ENCODE data around the gene PAQR4.

PAQR4 gene

DNA sequence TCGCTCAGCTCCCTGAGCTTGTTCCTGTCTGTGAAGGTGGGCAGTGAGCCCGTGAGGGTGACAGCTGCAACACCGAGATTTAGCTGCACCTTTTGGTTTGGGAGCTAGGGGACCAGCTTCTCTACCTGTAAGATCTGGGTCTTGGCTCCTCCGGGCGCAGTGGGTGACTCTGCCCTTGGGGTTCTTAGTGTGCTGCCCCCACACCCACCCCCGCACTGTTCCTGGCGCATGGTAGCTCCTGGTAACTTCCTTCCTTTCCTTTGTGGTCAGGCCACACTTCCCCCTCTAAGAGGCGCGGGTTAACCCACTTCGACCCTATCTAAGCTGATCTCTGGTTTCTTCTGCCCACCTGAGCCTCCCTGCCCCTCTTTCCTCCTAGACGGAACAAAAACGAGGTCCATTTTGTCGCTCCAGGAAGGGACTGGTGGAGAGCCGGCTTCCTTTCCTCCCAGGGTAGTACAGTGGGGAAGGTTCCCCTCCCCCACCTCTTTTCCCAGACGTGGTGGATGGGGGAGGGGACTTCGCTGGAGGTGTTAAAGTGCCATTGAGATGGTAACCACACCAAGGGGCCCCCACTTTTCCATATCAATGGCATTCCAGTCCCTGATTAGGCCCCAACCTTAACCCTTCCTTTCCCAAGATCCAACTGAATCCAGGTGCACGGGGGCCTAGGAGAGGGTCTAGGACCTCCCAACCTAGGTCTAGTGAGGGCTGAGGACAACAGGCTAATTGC is 39.0 kb downstream of the PAQR4 start:
- no peak for DNase-seq

DNA sequence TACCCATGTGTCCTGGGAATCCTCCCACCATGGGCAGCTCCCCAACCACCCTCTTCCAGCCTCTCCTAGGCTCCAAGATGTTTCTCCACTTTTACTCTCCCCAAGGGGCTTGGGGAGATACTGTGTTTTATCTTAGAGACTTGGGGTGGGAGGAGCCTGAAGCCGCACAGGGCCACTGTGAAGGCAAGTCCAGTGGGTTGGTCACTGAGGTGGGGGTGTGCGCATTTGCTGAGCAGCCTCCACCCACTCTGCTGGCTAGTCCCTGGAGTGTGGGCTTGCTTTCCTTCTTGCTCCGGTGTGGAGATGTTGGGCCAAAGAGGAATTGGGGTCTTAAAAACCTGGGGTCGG is 39.5 kb downstream of the PAQR4 start:
- no peak for DNase-seq

DNA sequence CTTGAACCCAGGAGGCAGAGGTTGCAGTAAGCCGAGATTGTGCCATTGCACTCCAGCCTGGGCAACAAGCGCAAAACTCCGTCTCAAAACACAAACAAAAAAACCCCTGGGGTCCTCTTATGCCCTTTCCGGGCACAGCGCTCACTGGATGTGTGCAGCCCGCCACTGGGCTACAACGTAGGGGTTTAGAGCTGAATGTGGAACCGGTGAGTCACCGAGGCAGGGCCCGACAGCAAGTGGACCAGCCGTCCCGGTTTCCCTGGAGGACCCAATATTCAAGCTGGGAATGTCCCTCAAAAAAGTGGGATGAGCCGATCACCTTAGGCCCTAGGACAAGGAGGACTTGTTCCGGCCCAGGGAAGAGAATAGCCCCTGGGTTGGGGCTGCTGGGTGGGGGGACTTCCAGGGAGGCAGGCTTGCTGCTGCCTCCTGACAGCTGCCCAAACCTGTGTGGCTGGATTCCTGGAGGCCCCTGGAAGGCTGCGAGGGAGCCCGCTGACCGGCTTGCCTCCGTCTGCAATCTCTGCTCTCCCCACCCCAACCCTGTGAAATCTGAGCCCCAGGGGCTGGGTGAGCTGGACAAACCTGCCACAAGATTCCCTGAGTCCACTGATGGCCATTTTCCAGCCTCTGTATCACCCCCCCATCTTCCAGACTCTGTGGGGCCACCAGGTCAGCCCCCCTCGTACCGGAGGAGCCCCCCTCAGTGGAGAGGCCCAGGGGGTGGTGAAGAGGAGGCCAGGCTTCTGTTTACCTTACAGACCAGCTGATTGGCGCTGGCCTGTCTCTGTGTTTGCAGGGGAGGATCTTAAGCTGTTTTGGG is 40.6 kb downstream of the PAQR4 start:
- DNase-seq, result no peak

DNA sequence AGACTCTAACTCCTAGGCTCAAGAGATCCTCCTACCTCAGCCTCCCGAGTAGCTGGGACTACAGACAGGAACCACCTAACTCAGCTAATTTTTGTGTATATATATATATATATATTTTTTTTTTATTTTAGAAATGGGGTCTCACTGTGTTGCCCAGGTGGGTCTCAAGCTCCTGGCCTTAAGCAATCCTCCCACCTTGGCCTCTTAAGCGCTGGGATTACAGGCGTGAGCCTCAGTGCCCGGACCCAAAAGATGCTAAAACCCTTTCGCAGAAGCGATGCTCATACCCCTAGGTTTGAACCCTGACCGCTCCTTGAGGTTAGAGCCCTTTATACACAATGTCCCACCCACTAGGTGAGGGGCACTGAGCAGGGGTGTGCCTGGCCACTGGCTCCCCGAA is 41.4 kb downstream of the PAQR4 start:
- DNase-seq, result no peak

DNA sequence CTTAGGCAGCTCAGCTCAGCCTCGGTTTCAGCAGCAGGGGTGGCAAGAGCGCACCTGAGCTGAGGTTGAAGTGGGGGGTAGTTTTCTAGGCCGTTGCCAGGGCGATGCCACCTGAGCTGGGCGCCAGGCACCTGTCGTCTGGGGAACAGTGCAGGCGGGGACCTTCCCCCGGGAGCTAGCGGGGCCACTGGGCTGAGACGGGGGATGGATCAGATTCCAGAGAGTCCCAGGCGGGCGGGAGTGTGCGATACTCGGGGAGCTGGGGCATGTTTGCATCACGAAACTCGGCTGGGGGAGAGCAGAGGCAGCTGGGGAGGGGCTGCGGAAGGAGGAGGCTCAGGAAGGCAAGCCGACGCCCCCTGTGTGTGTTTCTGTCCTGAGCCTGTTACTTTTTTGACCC is 43.1 kb downstream of the PAQR4 start:
- peak in 1 of 2 experiments; percentile 45 for DNase-seq

DNA sequence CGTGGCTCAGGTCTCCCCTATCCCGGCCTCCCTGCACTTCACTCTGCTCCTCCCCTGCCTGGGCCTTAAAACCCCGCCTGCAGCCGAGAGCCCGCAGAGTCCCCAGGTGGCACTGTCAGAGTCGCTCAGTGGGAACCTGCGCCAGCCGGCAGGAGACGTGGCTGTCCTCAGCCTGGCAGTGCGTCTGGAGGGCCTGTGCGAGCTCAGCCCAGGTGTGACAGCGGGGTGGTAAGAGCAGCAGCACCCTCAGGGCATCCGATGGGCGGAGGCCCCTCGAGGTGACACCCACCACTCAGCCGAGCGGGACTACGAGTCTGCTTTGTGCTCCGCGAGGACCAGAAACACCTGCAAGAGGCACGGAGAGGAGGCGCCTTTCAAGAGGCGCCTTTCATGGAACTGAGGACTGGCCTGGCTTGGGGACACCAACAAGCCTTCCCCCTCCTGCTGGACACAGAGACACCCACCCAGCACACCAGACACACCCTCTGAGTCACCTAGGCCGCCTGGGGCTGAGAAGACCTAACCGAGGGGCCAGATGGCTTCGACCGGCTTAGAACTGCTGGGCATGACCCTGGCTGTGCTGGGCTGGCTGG is 43.8 kb downstream of the PAQR4 start, which contains the start of gene CLDN9:
Gene CLDN9, plus strand, starts transcription at position 96 of the 593 bp plus-strand sequence. Its CDS starts 440 bp downstream, at position 536.
- peak; percentile 16 to 53 for DNase-seq

DNA sequence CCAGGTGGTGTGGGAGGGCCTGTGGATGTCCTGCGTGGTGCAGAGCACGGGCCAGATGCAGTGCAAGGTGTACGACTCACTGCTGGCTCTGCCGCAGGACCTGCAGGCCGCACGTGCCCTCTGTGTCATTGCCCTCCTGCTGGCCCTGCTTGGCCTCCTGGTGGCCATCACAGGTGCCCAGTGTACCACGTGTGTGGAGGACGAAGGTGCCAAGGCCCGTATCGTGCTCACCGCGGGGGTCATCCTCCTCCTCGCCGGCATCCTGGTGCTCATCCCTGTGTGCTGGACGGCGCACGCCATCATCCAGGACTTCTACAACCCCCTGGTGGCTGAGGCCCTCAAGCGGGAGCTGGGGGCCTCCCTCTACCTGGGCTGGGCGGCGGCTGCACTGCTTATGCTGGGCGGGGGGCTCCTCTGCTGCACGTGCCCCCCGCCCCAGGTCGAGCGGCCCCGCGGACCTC is 44.4 kb downstream of the PAQR4 start:
- no peak for DNase-seq

DNA sequence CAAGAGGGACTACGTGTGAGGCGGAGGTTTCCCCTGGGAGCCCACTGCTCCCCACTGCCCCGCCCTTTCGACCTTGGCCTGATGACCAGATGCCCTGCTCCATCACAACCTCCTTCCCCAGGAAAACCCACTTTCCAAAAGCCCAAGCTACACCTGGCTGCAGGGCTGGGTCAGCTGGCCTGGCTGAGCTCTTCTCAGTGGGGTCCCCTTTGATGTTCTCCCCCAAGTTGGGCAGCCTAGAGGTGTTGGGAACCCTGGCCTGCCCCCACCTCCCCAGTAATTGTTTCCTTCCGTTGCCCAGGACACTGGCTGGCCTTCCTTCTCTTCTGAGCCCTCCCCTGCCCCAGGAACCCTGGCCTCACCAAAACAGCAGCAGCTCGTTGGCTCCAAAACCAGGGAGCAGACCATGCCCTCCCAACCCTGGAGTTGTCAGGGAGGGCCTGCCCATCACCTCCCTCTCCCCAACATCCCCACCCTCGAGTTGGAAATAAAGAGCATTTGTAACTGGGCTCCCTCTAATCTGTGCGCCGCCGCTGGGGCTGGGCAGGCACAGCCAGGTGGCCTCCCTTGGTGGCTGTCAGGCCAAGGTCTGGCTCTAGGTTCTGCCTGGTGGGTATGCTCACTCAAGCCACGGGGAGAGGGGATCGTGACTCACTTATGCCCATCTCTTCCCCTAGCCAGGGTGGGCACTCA is 45.0 kb downstream of the PAQR4 start:
- DNase-seq, result no peak

DNA sequence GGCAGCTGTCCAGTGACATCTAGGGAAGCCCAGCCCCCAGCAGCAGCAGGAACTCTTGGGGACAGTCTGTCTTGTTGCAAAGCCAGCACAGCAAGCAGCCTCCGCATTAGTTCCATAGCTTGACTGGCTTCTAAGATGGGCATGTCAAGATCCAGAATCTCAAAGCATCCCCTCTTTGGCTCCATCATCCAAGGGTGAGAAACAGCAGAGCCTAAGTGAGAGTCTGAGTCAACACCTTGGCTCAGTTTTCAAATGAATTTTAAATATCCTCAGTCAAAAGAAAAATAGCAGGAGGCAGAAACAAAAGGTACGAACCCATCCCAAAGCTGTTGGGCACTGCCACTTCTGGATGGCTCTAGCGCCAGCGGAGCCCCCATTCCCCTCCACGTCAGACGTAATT is 45.8 kb downstream of the PAQR4 start:
- DNase-seq, result no peak

DNA sequence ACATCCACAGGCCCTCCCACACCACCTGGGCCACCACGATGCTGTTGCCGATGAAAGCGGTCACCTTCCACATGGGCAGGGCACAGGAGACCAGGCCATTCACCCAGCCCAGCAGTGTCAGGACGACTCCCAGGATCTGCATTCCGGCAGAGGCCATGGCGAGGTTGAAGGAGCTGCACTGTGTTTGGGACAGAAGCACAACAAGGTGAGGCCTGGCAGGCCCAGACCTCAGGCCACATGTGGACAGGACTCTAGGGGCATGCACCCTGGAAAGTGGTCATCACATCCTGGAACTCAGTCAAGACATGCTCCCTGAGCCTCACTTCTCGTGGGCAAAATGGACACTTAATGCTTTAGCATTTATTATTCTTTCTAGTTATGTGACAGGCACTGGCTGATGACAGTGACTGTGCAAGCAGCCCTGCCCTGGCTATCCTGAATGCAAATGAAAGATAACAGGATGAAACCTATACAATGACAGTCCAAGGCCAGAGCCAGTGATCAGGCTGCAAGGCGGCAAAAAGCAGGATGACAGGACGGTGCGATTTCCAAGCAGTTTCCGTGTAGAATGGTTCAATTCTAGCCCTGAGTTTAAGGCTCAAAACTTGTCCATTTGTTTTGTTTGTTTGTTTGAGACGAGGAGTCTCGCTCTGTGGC is 46.8 kb downstream of the PAQR4 start:
- no peak for DNase-seq

DNA sequence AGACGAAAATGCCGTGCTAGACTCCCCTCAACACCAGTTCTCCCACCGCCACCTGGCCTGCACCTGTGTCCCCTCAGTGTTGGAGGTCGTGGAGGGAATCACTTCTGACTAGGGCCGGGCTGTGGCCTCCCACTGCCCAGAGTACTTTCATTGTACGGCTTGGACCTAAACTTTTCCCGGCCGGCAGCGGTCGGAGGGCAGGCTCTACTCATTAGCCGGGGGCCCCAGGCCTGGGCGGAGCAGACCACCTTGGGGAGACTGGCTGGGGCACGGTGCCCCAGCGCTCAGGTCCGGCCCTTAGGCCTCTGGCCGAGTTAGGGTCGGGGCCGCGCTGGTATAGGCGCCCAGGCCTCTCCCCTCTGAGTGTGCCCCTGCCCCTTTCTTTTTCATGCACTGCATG is 48.2 kb downstream of the PAQR4 start:
- no peak for DNase-seq

DNA sequence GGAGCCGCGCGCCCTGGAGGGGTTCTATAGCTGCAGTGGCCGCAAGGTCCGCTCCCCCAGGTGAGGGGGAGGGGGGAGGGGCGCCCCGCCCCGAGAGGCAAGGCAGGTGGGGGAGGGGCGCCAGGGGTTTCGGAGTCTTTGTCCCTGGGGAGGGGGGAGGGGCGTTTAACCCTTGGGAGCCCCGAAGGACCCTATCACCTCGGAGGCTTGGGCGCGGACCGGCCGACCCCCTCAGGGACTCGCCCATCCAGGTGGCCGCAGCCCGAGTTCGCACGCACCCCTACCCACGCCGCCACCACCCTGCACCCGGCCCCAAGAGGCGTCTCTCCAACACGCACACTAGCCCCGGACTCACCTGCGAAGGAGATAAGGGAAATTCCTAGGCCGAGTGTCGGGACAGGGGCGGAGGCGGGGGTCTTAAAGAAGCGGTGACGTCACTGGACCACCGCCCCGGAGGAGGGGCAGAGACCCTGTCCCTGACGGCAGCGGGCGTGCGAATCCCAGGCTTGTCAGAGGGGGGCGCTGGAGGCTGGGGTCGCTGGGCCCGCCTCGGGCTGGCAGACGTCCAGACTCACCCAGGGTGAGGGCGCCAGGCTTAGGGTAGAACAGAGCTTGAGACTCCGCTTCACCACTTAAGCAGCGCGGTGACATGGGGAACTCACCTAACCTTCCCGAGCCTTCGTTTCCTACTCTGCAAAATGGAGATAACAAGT is 48.8 kb downstream of the PAQR4 start, which contains the start of gene CLDN6:
Gene CLDN6, minus strand, starts transcription at position 390 of the 713 bp plus-strand sequence. CDS start 2,162 bp downstream, outside the sequence.
- DNase-seq, result peak; percentile 34 to 69

DNA sequence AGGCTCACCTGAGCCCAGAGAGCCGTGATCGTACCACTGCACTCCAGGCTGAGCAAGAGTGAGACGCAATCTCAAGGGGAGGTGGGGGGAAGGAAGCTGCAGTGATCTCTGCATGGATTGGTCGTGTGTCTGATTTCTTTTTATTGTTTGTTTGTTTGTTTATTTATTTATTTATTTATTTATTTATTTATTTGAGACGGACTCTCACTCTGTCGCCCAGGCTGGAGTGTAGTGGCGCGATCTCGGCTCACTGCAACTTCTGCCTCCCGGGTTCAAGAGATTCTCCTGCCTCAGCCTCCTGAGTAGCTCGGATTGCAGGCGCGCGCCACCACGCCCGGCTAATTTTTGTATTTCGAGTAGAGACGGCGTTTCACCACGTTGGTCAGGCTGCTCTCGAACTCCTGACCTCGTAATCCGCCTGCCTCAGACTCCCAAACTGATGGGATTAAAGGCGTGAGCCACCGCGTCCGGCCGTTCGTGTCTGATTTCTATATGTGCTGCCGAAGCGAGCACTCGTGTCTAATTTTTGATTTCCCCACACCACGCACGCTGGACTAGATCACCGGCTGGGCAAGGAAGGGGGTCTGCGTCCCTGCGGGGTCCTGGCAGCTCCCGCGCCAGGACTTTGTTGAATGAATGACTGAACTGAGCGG is 50.6 kb downstream of the PAQR4 start:
- no peak for DNase-seq

DNA sequence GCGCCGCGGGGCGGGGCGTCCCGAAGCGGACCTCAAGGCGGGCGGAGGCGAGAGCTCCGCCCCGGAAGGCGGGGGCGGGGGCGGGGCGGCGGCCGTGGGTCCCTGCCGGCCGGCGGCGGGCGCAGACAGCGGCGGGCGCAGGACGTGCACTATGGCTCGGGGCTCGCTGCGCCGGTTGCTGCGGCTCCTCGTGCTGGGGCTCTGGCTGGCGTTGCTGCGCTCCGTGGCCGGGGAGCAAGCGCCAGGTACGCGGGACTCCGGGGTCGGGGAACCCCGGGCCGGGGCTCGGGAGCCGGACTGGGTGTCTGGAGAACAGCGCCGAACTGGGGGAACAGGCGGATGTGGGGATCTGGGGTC is 51.1 kb downstream of the PAQR4 start, which contains the start of gene TNFRSF12A:
Gene TNFRSF12A, plus strand, starts transcription at position 122 of the 357 bp plus-strand sequence. Its CDS starts 30 bp downstream, at position 152.
- peak; percentile 39 to 77 for DNase-seq

DNA sequence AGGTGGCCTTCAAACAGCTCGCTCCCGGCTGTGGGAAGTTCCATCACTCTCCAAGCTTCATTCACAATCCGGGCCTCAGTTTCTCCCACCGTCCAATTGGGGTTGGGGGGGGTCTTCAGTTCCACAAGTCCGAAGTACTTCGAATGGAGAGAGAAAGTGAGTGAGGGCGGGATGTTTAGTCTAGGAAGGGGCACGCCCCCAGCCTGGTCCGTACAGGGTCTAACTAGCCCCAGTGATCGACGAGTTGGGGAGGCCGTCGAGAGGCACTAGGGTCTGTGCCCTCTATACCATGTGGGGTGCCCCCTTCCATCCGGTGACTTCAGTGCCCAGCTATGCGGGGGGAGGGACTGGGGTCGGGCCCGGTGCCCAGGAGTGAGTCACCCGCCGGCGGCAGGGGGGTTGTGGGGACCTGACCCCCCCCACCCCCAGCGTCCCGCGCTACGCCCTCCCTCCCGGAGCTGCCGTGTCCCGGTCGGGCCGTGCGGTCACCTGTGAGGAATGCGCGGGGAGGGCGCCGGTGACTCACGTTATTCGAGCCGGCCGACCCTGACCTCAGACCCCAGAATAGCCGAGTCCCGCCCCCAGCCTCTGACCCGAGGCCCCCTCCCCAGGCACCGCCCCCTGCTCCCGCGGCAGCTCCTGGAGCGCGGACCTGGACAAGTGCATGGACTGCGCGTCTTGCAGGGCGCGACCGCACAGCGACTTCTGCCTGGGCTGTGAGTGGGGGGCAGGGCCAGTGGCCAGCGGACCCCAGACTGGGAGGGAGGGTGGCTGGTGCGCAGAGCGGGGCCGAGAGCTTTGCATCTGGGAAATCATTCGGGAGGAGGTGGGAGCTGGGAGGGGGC is 51.7 kb downstream of the PAQR4 start:
- peak in 1 of 2 experiments; percentile 70 for DNase-seq

DNA sequence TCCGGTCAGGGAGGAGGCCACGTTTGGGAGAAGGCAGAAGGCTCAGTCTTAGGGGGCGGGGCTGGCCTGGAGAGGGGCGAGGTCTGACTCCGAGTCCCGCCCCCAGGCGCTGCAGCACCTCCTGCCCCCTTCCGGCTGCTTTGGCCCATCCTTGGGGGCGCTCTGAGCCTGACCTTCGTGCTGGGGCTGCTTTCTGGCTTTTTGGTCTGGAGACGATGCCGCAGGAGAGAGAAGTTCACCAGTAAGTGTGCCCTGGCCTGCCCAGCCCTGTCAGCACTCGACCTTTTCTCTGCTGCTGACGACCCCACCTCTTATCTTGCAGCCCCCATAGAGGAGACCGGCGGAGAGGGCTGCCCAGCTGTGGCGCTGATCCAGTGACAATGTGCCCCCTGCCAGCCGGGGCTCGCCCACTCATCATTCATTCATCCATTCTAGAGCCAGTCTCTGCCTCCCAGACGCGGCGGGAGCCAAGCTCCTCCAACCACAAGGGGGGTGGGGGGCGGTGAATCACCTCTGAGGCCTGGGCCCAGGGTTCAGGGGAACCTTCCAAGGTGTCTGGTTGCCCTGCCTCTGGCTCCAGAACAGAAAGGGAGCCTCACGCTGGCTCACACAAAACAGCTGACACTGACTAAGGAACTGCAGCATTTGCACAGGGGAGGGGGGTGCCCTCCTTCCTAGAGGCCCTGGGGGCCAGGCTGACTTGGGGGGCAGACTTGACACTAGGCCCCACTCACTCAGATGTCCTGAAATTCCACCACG is 52.5 kb downstream of the PAQR4 start:
- DNase-seq, result peak; percentile 51 to 75

DNA sequence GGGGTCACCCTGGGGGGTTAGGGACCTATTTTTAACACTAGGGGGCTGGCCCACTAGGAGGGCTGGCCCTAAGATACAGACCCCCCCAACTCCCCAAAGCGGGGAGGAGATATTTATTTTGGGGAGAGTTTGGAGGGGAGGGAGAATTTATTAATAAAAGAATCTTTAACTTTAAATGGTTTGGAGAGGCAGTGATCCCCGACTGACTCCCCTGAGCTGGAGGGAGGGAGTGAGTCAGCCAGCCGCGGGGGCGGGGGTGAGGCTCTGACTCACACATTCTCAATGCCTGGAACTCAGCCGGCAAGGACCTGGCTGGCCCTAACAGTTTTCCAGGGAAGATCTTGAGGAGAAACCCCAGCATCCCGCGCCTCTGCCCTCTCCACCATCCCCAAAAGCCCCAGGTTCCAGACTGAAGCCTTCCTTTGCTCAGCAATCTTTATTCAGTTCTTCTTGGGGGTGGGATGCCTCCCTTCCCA is 53.1 kb downstream of the PAQR4 start:
- DNase-seq, result no peak

DNA sequence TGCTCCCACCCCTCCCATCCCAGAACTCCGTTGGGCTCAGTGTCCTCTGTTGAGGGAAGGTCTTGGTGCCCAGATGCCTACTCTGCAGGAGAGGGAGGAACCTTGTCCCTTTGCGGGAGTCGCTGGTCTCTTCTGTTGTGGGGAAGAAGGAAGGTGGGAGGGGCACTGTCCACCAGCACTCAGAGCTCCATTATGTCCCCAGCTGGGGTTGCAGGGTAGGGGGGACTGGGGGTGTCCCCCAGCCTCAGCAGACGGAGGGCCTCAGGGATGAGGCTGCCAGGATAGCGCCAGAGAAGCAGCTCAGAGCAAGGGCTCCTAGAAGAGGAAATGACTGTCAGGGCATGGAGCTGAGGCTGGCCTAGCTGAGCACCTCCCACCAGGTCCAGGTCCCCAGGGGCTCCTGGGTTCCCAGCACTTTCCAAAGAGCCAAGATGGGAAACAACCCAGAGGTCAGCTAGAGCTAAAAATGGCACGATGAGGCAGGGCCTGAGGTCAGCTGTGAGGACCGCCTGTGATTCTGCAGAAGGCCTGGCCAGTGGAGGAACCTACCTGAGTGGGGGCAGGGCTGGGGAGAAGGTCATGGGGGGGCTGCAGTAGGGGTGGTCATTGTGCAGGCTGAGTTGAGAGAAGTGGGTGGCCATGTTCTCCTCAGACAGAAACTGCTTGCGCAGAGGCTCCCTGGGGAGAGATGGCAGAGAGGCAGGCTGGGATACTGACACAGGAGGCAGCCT is 53.7 kb downstream of the PAQR4 start:
- DNase-seq, result no peak
